HS-27A (cell line): Measurements from ENCODE around the gene SOBP.

Experiments used
- DNase-seq: peaks from one replicate; pipeline ENCODE4 v3.0.0-alpha.2; 2012; ENCODE audit warnings: low read depth, missing footprints

The SOBP gene

GRCh38 chr6:107689951-107690642 is 200.2 kb downstream of the SOBP start:
- no peak for DNase-seq

GRCh38 chr6:107690643-107691061 is 200.7 kb downstream of the SOBP start:
- no peak for DNase-seq

GRCh38 chr6:107691062-107691751 is 201.3 kb downstream of the SOBP start:
- peak; percentile 46 for DNase-seq

GRCh38 chr6:107692351-107692750 is 202.4 kb downstream of the SOBP start:
- DNase-seq, result no peak

- no peak for DNase-seq
Observed at GRCh38 chr6:107695061-107695720, 205.3 kb downstream of the SOBP start.

- DNase-seq, result no peak
Observed at GRCh38 chr6:107697682-107698081, 207.8 kb downstream of the SOBP start.

GRCh38 chr6:107698146-107698545 is 208.2 kb downstream of the SOBP start:
- DNase-seq, result peak; percentile 40

- no peak for DNase-seq
Observed at GRCh38 chr6:107699254-107699653, 209.3 kb downstream of the SOBP start.

GRCh38 chr6:107699697-107700325 is 209.9 kb downstream of the SOBP start:
- no peak for DNase-seq

- DNase-seq, result no peak
Observed at GRCh38 chr6:107703606-107704005, 213.7 kb downstream of the SOBP start.

- DNase-seq, result no peak
Observed at GRCh38 chr6:107704347-107705013, 214.6 kb downstream of the SOBP start.

GRCh38 chr6:107706516-107707115 is 216.7 kb downstream of the SOBP start:
- DNase-seq, result no peak

- DNase-seq, result no peak
Observed at GRCh38 chr6:107707346-107708275, 217.7 kb downstream of the SOBP start.

- no peak for DNase-seq
Observed at GRCh38 chr6:107708435-107708834, 218.5 kb downstream of the SOBP start.

GRCh38 chr6:107709341-107709740 is 219.4 kb downstream of the SOBP start:
- DNase-seq, result no peak
